ENCODE measurements around the gene GJB1.

GJB1 gene

DNA sequence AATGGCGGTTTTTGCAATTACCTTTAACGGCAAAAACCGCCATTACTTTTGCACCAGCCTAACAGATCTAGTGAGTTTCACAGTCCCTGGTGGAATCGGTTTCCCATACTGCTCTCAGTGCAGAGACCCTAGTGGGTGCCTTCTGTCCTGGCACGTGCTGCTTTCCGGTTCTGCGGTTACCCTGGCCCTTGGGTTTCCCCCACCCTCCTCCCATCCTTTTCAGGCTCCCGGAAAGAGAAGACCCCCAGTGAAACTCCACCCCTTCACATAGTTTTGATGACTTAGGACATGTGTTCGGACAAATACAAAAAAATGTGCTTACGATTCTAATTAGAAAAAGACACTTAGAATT, 41.5 kb upstream of the GJB1 start:
- H3K4me1 ChIP-seq (ENCODE audit: control extremely low read depth in 1 of 4, control insufficient read depth in 4 of 4, insufficient read depth in 4 of 4, low read length in 3 of 4), result peaks cover 4 to 14% (median 9%) of the 10 kb centered on the region in 4 experiments
- CTCF ChIA-PET, result interaction anchor here (0.9 to 3.2 kb wide), 5 partner anchors 11 to 211 kb away, joined by 3 to 8 read pairs (median 4); partner anchors contain the start of gene TAF1
- H3K27ac ChIP-seq (ENCODE audit: insufficient read depth in 1 of 2, low read depth in 1 of 2, low read length in 2 of 2, poor library complexity in 1 of 2, severe bottlenecking in 2 of 2), result peak overlapping the region; percentile 33 to 97
- H3K27me3 ChIP-seq (replicated peaks in 2 of 5; ENCODE audit: control insufficient read depth in 4 of 5, insufficient read depth in 5 of 5, low read length in 4 of 5), result no peaks in the 10 kb centered on the region
- POLR2A ChIA-PET, result interaction anchor here (0.7 to 1.3 kb wide), 2 partner anchors 73 to 113 kb away, joined by 3 to 5 read pairs; partner anchors contain the start of genes SNX12 and ZMYM3
- WGBS (ENCODE audit: insufficient coverage), result 57% methylated on average over 10 of the region's 10 CpGs
- peak overlapping the region in 6 of 7 experiments; percentile 31 to 79 (median 57) for H3K4me3 ChIP-seq (ENCODE audit: control insufficient read depth in 1 of 7, extremely low read depth in 1 of 7, insufficient read depth in 4 of 7, low read depth in 2 of 7, low read length in 6 of 7)
- DNase-seq, result peak in 2 of 3 donors; percentile 39 to 73
- H3K36me3 ChIP-seq (ENCODE audit: control insufficient read depth in 4 of 4, insufficient read depth in 4 of 4, low read length in 3 of 4), result no peaks in the 10 kb centered on the region
- H3K9me3 ChIP-seq (ENCODE audit: control extremely low read depth in 1 of 5, control insufficient read depth in 4 of 5, insufficient read depth in 2 of 5, low read depth in 1 of 5, low read length in 4 of 5), result no peaks in the 10 kb centered on the region

DNA sequence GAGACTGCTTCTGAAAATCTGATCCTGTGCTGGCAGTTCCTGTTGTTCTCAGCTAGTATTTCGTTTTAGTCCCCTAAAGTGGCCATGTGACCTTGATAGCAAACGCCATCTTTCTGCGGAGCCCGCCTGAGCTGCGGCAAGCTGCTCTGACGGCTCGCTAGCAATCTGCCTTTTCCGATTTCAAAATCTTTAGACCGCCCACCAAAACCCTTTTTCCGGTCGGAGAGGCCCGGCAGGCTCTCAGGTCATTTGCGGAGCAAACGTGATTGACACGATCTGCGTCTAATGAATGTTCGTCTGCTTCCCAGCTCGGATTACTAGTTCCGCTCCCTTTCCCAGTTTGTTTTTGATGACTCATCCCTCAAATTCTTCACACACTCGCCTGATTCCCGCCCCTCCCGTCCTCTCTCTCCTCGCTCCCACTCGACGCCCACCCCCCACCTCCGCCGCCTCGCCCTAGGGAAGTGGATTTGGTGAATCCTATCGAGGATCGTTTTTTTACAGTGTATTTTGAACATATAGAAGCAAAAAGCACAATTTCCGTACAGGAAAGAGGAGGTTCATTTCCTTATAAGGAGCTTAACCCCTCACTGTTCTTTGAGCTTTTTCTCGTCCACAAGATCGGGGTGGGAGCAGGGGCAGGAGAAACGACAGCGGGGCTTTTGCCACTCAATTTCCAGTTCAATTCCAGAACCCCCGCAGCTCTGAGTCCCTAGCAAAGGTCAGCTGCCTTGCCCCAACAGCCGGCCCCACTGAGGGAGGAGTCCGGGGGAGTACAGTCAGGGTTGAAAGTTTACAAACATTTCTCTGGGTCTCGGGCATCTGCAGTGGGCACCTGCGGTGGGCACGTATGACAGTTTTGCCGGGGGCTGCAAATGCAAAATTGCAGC, 40.9 kb upstream of the GJB1 start:
- CTCF ChIA-PET, result interaction anchor here (0.9 to 3.2 kb wide), 6 partner anchors 11 to 211 kb away, joined by 3 to 8 read pairs (median 3); partner anchors contain the start of gene TAF1

DNA sequence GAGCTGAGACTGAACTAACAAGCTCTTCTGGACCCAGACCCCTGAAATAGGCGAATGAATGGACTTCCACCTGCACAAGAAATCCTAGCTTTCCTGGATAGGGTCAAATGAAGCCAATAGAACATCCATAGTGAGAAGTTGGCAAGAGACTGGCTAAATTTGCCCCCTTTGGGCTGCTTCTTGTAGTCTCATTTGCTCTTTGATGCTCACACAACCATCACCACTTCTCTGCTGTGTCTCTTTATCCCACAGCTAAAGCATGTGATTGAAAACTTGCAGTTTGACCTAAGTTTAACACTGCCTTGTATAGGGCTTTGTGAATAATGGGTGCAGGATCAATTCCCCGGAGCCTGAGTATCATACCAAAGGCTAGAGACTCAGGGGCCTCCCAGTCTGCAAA, 40.2 kb upstream of the GJB1 start:
- DNase-seq, result no peak
- peak overlapping the region; percentile 93 to 97 for H3K27ac ChIP-seq (ENCODE audit: insufficient read depth in 1 of 2, low read depth in 1 of 2, low read length in 2 of 2, poor library complexity in 1 of 2, severe bottlenecking in 2 of 2)
- WGBS (ENCODE audit: insufficient coverage), result 51% methylated on average over 2 of the region's 2 CpGs
- peak overlapping the region in 4 of 7 experiments; percentile 40 to 79 (median 64) for H3K4me3 ChIP-seq (ENCODE audit: control insufficient read depth in 1 of 7, extremely low read depth in 1 of 7, insufficient read depth in 4 of 7, low read depth in 2 of 7, low read length in 6 of 7)
- H3K9me3 ChIP-seq (ENCODE audit: control extremely low read depth in 1 of 5, control insufficient read depth in 4 of 5, insufficient read depth in 2 of 5, low read depth in 1 of 5, low read length in 4 of 5), result no peaks in the 10 kb centered on the region
- H3K4me1 ChIP-seq (ENCODE audit: control extremely low read depth in 1 of 4, control insufficient read depth in 4 of 4, insufficient read depth in 4 of 4, low read length in 3 of 4), result peaks cover 4 to 14% (median 9%) of the 10 kb centered on the region in 4 experiments
- ChIA-PET POLR2A (interaction anchor here (1.3 kb wide), 1 partner anchor 72 kb away, joined by 5 read pairs; the partner anchor contains the start of gene ZMYM3), CTCF (interaction anchor here (1.2 to 3.2 kb wide), 3 partner anchors 82 to 212 kb away, joined by 3 to 8 read pairs (median 3); no protein-coding TSS in a partner anchor)
- no peaks in the 10 kb centered on the region for H3K36me3 ChIP-seq (ENCODE audit: control insufficient read depth in 4 of 4, insufficient read depth in 4 of 4, low read length in 3 of 4)
- no peaks in the 10 kb centered on the region for H3K27me3 ChIP-seq (replicated peaks in 2 of 5; ENCODE audit: control insufficient read depth in 4 of 5, insufficient read depth in 5 of 5, low read length in 4 of 5)

More for the DNA sequence above, 40.9 kb upstream of the GJB1 start:
- H3K27ac ChIP-seq (ENCODE audit: insufficient read depth in 1 of 2, low read depth in 1 of 2, low read length in 2 of 2, poor library complexity in 1 of 2, severe bottlenecking in 2 of 2), result peak overlapping the region; percentile 93 to 97
- POLR2A ChIA-PET, result interaction anchor here (0.7 to 1.3 kb wide), 2 partner anchors 72 to 114 kb away, joined by 3 to 5 read pairs; partner anchors contain the start of genes SNX12 and ZMYM3
- peak; percentile 92 to 96 (median 96) for DNase-seq
- no peaks in the 10 kb centered on the region for H3K27me3 ChIP-seq (replicated peaks in 2 of 5; ENCODE audit: control insufficient read depth in 4 of 5, insufficient read depth in 5 of 5, low read length in 4 of 5)
- WGBS (ENCODE audit: insufficient coverage), result 31% methylated on average over 32 of the region's 42 CpGs
- peaks cover 4 to 14% (median 9%) of the 10 kb centered on the region in 4 experiments for H3K4me1 ChIP-seq (ENCODE audit: control extremely low read depth in 1 of 4, control insufficient read depth in 4 of 4, insufficient read depth in 4 of 4, low read length in 3 of 4)
- peak overlapping the region; percentile 14 to 79 (median 57) for H3K4me3 ChIP-seq (ENCODE audit: control insufficient read depth in 1 of 7, extremely low read depth in 1 of 7, insufficient read depth in 4 of 7, low read depth in 2 of 7, low read length in 6 of 7)
- no peaks in the 10 kb centered on the region for H3K36me3 ChIP-seq (ENCODE audit: control insufficient read depth in 4 of 4, insufficient read depth in 4 of 4, low read length in 3 of 4)
- no peaks in the 10 kb centered on the region for H3K9me3 ChIP-seq (ENCODE audit: control extremely low read depth in 1 of 5, control insufficient read depth in 4 of 5, insufficient read depth in 2 of 5, low read depth in 1 of 5, low read length in 4 of 5)

DNA sequence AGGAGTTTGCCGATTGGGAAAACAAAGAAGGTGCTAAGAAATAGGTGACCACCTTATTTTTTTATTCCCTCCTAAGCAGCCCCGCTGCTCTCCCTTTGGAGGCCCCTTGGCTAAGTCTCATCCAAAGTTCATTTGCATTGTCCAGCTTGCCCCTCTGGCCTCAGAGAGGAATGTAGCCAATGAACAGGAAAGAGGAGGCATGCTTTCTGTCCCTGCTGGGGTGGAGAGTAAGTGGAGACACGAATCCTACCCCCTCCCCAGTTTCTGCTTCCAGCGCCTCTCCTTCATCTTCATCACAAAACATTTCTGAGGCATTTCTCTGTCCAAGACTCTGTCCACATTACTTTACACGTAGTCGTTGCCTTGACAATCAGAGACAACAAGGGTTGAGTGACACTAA, 39.7 kb upstream of the GJB1 start:
- 66% methylated on average over 4 of the region's 6 CpGs for WGBS (ENCODE audit: insufficient coverage)
- H3K4me1 ChIP-seq (ENCODE audit: control extremely low read depth in 1 of 4, control insufficient read depth in 4 of 4, insufficient read depth in 4 of 4, low read length in 3 of 4), result peaks cover 4 to 14% (median 9%) of the 10 kb centered on the region in 4 experiments
- no peaks in the 10 kb centered on the region for H3K9me3 ChIP-seq (ENCODE audit: control extremely low read depth in 1 of 5, control insufficient read depth in 4 of 5, insufficient read depth in 2 of 5, low read depth in 1 of 5, low read length in 4 of 5)
- DNase-seq, result no peak
- ChIA-PET POLR2A (no interaction called here), CTCF (interaction anchor here (1.2 to 3.2 kb wide), 3 partner anchors 82 to 213 kb away, joined by 3 to 8 read pairs (median 3); no protein-coding TSS in a partner anchor)
- no peaks in the 10 kb centered on the region for H3K36me3 ChIP-seq (ENCODE audit: control insufficient read depth in 4 of 4, insufficient read depth in 4 of 4, low read length in 3 of 4)
- peak overlapping the region in 1 of 2 experiments; percentile 38 for H3K27ac ChIP-seq (ENCODE audit: insufficient read depth in 1 of 2, low read depth in 1 of 2, low read length in 2 of 2, poor library complexity in 1 of 2, severe bottlenecking in 2 of 2)
- no peaks in the 10 kb centered on the region for H3K27me3 ChIP-seq (replicated peaks in 2 of 5; ENCODE audit: control insufficient read depth in 4 of 5, insufficient read depth in 5 of 5, low read length in 4 of 5)
- H3K4me3 ChIP-seq (ENCODE audit: control insufficient read depth in 1 of 7, extremely low read depth in 1 of 7, insufficient read depth in 4 of 7, low read depth in 2 of 7, low read length in 6 of 7), result no peak overlapping the region

GRCh38 chrX:71184092-71184491, 38.9 kb upstream of the GJB1 start:
- H3K4me3 ChIP-seq (ENCODE audit: control insufficient read depth in 1 of 7, extremely low read depth in 1 of 7, insufficient read depth in 4 of 7, low read depth in 2 of 7, low read length in 6 of 7), result no peak overlapping the region
- H3K36me3 ChIP-seq (ENCODE audit: control insufficient read depth in 4 of 4, insufficient read depth in 4 of 4, low read length in 3 of 4), result no peaks in the 10 kb centered on the region
- no peak for DNase-seq
- 44% methylated on average over 1 of the region's 5 CpGs for WGBS (ENCODE audit: insufficient coverage)
- no peaks in the 10 kb centered on the region for H3K9me3 ChIP-seq (ENCODE audit: control extremely low read depth in 1 of 5, control insufficient read depth in 4 of 5, insufficient read depth in 2 of 5, low read depth in 1 of 5, low read length in 4 of 5)
- CTCF ChIA-PET, result no interaction called here
- H3K4me1 ChIP-seq (ENCODE audit: control extremely low read depth in 1 of 4, control insufficient read depth in 4 of 4, insufficient read depth in 4 of 4, low read length in 3 of 4), result peaks cover 4 to 14% (median 9%) of the 10 kb centered on the region in 4 experiments
- no peaks in the 10 kb centered on the region for H3K27me3 ChIP-seq (replicated peaks in 2 of 5; ENCODE audit: control insufficient read depth in 4 of 5, insufficient read depth in 5 of 5, low read length in 4 of 5)
- POLR2A ChIA-PET, result no interaction called here
- H3K27ac ChIP-seq (ENCODE audit: insufficient read depth in 1 of 2, low read depth in 1 of 2, low read length in 2 of 2, poor library complexity in 1 of 2, severe bottlenecking in 2 of 2), result no peak overlapping the region

DNA sequence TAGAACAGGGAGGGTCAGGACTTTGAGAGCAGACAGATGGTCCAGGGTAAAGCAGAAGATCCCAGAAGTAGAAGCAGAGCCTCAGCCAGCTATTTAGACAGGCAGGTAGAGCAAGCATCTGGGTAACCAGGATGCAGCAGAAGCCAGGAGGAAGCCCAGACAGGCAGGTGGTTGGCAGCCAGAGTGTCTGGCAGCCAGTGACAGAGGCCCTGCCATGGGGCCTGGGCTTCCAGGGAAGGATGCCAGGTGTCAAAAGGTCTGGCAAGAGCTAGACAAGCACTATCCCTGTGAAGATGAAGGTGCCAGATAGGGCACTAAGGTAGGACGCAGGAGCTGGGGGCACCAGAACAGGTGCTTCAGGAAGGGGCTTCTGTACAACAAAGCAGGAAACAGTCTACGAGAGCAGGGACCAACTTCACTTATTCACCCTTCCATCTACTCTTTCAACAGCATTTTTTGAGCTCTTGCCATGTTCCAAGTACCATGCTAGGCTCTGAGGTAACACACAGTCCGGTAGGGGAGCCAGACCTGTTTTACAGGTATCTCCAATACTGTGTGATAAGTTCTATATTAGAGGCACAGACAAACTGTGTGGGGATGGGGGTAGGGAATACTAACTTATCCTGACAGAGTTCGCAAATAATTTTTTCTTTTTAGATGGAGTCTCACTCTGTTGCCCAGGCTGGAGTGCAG, 38.1 kb upstream of the GJB1 start:
- ChIA-PET POLR2A (no interaction called here), CTCF (no interaction called here)
- H3K4me1 ChIP-seq (ENCODE audit: control extremely low read depth in 1 of 4, control insufficient read depth in 4 of 4, insufficient read depth in 4 of 4, low read length in 3 of 4), result peaks cover 4 to 14% (median 9%) of the 10 kb centered on the region in 4 experiments
- H3K36me3 ChIP-seq (ENCODE audit: control insufficient read depth in 4 of 4, insufficient read depth in 4 of 4, low read length in 3 of 4), result no peaks in the 10 kb centered on the region
- no peak for DNase-seq
- WGBS (ENCODE audit: insufficient coverage), result 55% methylated on average over 3 of the region's 4 CpGs
- H3K27me3 ChIP-seq (replicated peaks in 2 of 5; ENCODE audit: control insufficient read depth in 4 of 5, insufficient read depth in 5 of 5, low read length in 4 of 5), result no peaks in the 10 kb centered on the region
- no peak overlapping the region for H3K4me3 ChIP-seq (ENCODE audit: control insufficient read depth in 1 of 7, extremely low read depth in 1 of 7, insufficient read depth in 4 of 7, low read depth in 2 of 7, low read length in 6 of 7)
- peak overlapping the region; percentile 20 to 31 for H3K27ac ChIP-seq (ENCODE audit: insufficient read depth in 1 of 2, low read depth in 1 of 2, low read length in 2 of 2, poor library complexity in 1 of 2, severe bottlenecking in 2 of 2)
- no peaks in the 10 kb centered on the region for H3K9me3 ChIP-seq (ENCODE audit: control extremely low read depth in 1 of 5, control insufficient read depth in 4 of 5, insufficient read depth in 2 of 5, low read depth in 1 of 5, low read length in 4 of 5)
